ENCODE results near the gene CFAP68. TPM values are rescaled to one million over a fixed set of nuclear protein-coding genes. Genes with fewer than 3 reads are reported as not detected.

The CFAP68 gene, protein sequence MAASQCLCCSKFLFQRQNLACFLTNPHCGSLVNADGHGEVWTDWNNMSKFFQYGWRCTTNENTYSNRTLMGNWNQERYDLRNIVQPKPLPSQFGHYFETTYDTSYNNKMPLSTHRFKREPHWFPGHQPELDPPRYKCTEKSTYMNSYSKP
- 8.7 and 28.7 TPM in 2 replicates for total RNA-seq

DNA sequence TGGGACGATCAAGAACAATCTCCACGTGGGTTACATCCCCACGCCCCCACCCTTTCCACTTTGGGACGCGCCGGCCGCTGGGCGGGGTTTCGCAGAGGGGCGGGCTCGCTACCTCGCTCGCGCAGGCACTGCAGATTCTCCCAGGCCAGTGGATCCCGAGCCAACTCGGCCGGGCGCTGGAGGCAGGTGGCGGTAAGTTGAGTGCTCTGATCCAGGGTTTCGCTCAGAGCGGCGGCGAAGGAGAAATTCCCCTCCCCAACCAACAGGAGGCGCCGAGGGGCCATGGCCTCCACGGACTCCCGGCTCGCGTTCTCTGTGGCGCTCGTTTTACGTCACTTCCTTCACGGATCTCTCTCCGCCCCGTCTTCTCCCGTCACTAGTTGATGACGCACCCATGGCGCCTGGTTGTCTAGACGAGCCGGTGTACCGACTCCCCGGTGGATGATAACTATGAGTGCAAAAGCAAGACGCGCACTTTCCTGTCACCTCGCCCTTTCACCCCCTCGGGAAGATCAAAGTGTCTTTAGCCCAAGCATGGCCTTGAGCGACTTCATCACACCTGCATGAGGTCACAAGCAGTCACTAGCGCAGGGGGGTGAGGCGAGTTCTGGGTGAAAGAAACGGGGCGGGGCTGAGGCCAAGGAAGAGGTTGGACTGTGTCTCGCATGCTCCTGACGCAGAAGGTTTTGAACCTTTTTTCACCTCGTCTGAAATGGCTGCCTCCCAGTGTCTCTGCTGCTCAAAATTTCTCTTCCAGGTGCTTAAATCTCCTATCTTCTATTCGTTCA, at the start of gene CFAP68, which contains the start of gene FDXACB1:
Gene CFAP68 (plus strand): TSS at position 693 of the 788 bp plus-strand sequence. CDS start 20 bp downstream, at position 713.
Gene FDXACB1 (minus strand): TSS at position 317 of the 788 bp plus-strand sequence. CDS start 33 bp downstream, at position 284.

DNA sequence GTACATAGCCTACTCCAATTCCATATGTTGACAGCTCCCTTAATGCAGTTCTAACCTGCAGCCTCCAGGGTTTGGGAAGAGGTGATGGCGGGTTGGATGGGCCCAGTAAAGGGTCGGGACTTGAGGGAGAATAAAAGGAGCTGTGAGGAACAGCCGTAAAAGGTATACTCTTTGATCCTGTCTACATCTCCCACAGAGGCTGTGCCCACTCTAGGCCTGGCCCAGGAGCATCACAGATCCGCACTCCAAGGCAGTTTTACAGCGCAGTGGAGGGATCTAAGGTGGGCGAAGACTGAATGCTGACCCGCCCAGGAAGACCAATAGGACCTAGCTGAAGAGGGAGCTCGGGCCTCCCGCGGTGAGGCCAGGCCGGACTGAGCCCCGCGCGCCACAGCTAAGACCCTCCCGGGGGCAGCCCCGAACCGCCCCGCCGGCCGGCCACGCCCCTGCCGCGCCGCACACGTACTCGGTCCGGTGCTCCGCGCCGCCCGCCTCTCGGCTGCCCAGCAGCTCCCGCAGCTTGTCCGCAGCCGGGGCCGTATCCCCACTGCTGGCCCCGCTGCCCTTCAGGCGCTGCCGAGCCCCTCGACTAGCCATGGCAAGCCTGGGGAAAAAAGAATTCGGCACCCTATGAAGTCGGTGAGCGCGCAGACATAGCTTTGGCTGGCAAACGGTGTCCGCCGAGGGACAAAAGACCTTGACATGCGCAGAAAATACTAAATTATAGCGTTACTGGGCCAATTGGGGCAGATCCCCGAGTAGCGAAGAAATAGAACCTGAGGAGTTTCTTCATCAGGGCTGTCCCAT, 8.3 kb upstream of the CFAP68 start, which contains the start of gene ALG9:
Gene ALG9 (minus strand): TSS at position 696 of the 807 bp plus-strand sequence. CDS start 99 bp downstream, at position 597.

DNA sequence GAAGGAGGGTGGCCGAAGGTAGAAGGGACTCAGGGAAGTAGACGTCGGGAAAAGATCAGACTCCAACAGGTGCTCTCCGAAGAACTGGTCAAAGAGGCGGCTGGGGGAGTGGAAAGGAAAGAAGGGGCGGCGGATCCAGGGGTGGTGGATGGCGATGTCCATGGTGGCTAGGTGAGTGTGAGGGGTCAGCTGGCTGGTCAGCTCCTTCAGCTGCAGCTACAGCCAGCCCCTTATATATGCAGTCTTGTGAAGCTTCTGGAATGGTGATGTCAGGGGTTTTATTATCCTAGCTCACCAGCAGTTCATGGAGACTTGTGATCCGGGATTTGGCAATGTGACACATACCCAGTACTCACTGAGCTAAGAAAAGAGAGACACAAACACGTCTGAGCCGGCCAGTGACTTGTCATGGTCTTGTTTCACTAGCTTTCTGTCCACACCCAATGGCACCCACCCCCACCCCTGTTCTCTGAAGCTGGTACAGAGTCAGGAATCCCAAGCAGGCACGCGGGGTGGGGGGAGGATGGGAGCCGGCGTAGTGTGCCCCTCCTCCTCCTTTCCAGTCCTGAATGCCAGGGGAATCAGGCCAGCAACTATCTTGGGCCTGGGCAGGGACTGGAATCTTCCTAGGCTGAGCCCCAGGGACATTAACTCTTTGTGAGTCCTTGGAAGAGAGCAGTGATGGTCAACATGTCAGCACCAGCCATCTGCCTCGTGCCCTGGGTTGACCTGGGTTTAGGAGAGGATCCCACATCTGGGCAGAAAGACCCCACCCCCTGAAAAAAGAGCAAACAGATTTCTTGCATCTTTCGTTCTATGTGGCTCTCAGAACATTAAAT, 32.4 kb downstream of the CFAP68 start, which contains the start of gene CRYAB:
Gene CRYAB (minus strand): TSS at position 208 of the 839 bp plus-strand sequence. CDS start 46 bp downstream, at position 162.

DNA sequence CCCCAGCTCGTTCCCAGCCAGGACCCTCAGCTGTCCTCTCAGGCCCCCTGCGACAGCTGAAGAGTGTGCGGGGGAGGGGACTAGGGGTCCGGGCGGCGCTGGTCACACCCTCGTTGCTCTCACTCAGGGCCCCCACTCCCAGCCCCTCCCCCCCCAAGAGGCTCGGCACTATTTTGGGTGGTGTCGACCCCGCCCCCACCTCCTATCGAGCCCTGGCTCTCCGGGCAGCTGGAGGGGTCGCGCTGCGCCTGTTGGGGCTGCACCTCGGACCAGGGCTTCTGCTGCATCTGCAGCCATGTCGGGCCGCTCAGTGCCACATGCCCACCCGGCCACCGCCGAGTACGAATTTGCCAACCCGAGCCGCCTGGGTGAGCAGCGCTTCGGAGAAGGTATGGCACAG, 33.2 kb downstream of the CFAP68 start, which contains the start of gene HSPB2:
Gene HSPB2 (plus strand): TSS at position 200 of the 400 bp plus-strand sequence. CDS start 96 bp downstream, at position 296.

DNA sequence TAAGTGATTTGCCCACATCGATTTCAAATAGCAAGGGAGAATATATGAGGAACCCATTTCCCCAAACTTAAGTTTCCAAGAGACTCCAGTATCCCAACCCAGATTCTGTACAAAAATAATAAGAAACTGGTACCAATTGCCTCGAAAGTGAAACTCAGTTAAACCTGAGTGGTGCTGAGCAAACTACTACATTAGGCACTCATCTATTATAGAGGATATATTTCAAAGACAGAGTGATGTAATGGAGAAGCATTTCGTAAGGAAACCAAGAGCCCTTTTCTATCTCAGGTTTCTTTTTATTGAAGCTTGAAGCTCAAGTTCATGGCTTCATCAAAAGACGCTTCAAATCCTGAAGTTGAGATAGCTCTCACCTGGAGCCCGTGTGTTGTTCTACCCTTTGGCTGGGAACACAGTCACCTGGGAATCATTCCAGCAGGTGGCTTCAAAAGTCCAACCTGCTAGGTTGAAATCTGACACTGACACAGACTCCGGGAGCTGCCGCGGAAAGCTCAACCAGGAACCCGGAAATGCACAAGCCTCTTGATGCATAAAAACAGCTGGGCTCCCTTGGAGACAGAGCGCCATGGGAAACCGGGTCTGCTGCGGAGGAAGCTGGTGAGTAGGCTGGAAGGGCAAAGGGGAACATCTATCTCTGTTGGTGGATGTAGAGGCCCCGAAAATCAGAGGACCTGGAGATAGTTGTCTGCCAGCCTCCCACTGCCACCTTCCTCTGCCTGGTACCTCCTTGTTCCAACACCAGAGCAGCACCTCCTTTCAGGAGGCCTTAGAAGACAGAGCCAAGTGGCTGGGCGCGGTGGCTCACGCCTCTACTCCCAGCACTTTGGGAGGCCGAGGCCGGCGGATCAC, 39.3 kb downstream of the CFAP68 start, which contains the start of gene C11orf52:
Gene C11orf52 (plus strand): TSS at position 524 of the 867 bp plus-strand sequence. CDS start 60 bp downstream, at position 584.

Other genes starting within 250 kb of the CFAP68 start
- 17.1 and 24.1 TPM in 2 replicates for gene PPP2R1B, start 113.2 kb upstream of the CFAP68 start, total RNA-seq
- 28.3 and 35.3 TPM in 2 replicates for gene ALG9, start 8.0 kb upstream of the CFAP68 start, total RNA-seq
- gene FDXACB1, start 376 bp upstream of the CFAP68 start, total RNA-seq, result 0.97 and 2.0 TPM in 2 replicates
- gene CRYAB, start 32.2 kb downstream of the CFAP68 start, total RNA-seq, result 50.5 and 78.7 TPM in 2 replicates
- 0.36 and 1.9 TPM in 2 replicates for gene HSPB2, start 33.2 kb downstream of the CFAP68 start, total RNA-seq
- gene C11orf52, start 39.4 kb downstream of the CFAP68 start, total RNA-seq, result 0.65 and 4.3 TPM in 2 replicates
- 12.5 and 15.2 TPM in 2 replicates for gene DIXDC1, start 57.8 kb downstream of the CFAP68 start, total RNA-seq
- 29.1 and 30.5 TPM in 2 replicates for gene DLAT, start 145.9 kb downstream of the CFAP68 start, total RNA-seq
- gene PIH1D2, start 194.5 kb downstream of the CFAP68 start, total RNA-seq, result 0.18 and 0.32 TPM in 2 replicates
- 13.9 and 14.7 TPM in 2 replicates for gene NKAPD1, start 194.8 kb downstream of the CFAP68 start, total RNA-seq
- gene TIMM8B, start 207.2 kb downstream of the CFAP68 start, total RNA-seq, result 56.1 and 59.9 TPM in 2 replicates
- 85.4 and 87.9 TPM in 2 replicates for gene SDHD, start 207.3 kb downstream of the CFAP68 start, total RNA-seq

Measured in cardiac atrium fibroblast (primary cell).